ENCODE measurements around the gene KRT6C. TPM values are rescaled to one million over a fixed set of nuclear protein-coding genes. Genes with fewer than 3 reads are reported as not detected.

The KRT6C gene
- total RNA-seq, 4 donors from 2014 or later, result 0.13 to 11.0 (median 1.0) TPM; not detected in 1

DNA sequence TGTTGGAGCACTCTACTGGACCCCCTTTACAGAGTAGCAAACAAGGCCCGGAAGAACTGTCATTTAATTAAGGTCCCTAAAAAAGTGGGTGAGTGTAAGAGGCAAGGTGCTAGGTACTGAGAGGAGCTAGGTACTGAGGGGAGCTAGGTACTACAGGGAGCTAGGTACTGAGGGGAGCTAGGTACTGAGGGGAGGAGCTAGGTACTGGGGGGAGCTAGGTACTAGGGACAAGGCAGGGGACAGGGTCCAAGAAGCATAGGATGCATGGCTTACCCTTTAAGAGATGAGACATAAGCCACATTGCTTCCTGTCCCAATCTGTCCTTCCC lies 41.7 kb upstream of the KRT6C start:
- intact Hi-C loops (cut with DNase I; ENCODE audit: low total_unique reads), result no loop called here
- TF ChIP-seq, protein P1, sequence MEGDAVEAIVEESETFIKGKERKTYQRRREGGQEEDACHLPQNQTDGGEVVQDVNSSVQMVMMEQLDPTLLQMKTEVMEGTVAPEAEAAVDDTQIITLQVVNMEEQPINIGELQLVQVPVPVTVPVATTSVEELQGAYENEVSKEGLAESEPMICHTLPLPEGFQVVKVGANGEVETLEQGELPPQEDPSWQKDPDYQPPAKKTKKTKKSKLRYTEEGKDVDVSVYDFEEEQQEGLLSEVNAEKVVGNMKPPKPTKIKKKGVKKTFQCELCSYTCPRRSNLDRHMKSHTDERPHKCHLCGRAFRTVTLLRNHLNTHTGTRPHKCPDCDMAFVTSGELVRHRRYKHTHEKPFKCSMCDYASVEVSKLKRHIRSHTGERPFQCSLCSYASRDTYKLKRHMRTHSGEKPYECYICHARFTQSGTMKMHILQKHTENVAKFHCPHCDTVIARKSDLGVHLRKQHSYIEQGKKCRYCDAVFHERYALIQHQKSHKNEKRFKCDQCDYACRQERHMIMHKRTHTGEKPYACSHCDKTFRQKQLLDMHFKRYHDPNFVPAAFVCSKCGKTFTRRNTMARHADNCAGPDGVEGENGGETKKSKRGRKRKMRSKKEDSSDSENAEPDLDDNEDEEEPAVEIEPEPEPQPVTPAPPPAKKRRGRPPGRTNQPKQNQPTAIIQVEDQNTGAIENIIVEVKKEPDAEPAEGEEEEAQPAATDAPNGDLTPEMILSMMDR (IDR thresholded peaks at IDR 0.05), result no peak
- TF ChIP-seq POLR2A (IDR thresholded peaks at IDR 0.05), result no peak
- 53 to 71% methylated on average over 1 of the region's 1 CpG for WGBS, 2 donors
- DNase-seq (ENCODE audit: low spot score in 2 of 2), result peak in 1 of 2 donors; percentile 12
- H3K4me3 ChIP-seq (ENCODE audit: low read depth, poor library complexity, severe bottlenecking), result no peak overlapping the region

DNA sequence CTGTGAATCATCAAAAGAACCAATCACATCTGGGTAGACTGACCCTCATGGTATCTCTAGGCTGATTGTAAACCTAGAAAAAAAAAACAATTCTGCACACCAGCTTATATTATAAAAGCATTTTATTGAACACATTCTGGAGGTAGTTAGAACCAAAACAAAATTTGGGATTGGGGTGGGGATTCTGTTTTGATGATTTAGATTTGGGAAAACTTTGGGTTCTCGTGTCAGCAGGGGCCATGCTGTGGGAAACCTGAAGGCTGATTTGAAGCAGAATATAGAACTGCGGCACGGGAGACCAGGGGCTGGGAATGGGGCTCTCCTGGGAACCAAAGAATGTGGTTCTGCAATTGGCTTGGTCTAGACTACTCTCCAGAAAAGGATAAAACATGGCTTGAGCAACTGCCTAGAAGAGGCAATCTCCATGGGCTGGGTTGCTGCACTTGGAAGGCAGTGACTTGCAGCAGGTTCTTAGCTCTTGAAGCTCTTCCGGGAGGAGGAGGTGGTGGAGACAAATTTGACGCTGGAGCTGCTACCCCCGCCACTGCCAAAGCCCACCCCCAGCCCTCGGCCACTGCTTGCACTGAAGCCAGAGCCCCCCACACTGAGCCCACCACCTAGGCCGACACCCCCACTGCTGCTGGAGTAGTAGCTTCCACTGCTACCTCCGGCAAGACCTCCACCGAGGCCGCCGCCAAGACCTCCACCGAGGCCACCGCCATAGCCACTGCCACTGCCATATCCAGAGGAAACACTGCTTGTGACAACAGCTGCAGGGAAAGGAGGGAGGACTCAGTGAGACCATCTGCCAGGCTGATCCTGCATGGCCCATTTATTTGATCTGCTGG lies 41.1 kb upstream of the KRT6C start:
- intact Hi-C loops (cut with DNase I; ENCODE audit: low total_unique reads), result no loop called here
- H3K4me3 ChIP-seq (ENCODE audit: low read depth, poor library complexity, severe bottlenecking), result no peak overlapping the region
- WGBS, 2 donors, result 46 to 59% methylated on average over 14 of the region's 14 CpGs
- DNase-seq (ENCODE audit: low spot score in 2 of 2), result peak in 1 of 2 donors; percentile 17
- TF ChIP-seq POLR2A (IDR thresholded peaks at IDR 0.05), result no peak
- TF ChIP-seq, protein P1 (IDR thresholded peaks at IDR 0.05), result no peak

DNA sequence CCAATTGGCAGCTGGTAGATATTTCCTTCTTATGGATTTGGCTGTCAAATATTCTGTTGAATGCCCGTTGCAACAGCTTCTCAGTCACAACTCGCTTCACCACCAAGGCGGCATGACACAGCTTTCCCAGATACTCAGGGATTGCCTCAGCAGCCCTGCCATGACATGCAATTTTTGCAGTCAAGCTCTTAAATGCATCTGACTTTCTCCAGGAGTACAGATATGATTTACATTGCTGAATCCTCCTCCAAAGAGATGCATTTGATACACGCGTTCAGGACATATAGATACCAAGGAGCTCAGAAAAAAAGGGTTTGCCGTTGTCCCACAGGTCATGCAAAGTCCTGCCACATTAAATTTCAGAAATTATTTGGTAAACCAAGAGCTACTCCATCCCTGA lies 40.1 kb upstream of the KRT6C start:
- TF ChIP-seq, protein P1 (IDR thresholded peaks at IDR 0.05), result no peak
- no peak for TF ChIP-seq POLR2A (IDR thresholded peaks at IDR 0.05)
- no peak overlapping the region for H3K4me3 ChIP-seq (ENCODE audit: low read depth, poor library complexity, severe bottlenecking)
- peak in 1 of 2 donors; percentile 20 for DNase-seq (ENCODE audit: low spot score in 2 of 2)
- intact Hi-C loops (cut with DNase I; ENCODE audit: low total_unique reads), result no loop called here
- 55 to 62% methylated on average over 6 of the region's 6 CpGs for WGBS, 2 donors

DNA sequence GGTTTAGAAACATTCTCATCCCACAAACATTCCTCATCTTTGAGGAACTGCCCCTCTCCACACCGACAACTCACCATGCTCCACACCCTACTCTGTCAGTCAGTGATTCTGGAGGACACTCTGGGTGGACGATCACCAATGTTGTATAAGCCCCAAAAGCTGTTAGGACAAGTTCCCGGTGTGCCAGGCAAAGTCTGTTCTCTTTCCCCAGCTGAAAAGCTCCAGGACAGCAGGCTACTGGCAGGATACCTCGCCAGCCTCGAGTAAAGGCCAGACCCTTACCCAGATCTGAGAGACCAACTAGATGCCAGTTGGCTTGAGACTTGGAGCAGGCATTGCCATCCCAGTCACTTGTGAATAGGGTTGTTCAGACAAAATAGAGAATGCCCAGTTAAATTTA lies 34.6 kb upstream of the KRT6C start:
- TF ChIP-seq, protein P1 (IDR thresholded peaks at IDR 0.05), result no peak
- no peak for TF ChIP-seq POLR2A (IDR thresholded peaks at IDR 0.05)
- WGBS, 2 donors, result 77 to 82% methylated on average over 5 of the region's 5 CpGs
- intact Hi-C loops (cut with DNase I; ENCODE audit: low total_unique reads), result no loop called here
- peak in 1 of 2 donors; percentile 13 for DNase-seq (ENCODE audit: low spot score in 2 of 2)
- no peak overlapping the region for H3K4me3 ChIP-seq (ENCODE audit: low read depth, poor library complexity, severe bottlenecking)

DNA sequence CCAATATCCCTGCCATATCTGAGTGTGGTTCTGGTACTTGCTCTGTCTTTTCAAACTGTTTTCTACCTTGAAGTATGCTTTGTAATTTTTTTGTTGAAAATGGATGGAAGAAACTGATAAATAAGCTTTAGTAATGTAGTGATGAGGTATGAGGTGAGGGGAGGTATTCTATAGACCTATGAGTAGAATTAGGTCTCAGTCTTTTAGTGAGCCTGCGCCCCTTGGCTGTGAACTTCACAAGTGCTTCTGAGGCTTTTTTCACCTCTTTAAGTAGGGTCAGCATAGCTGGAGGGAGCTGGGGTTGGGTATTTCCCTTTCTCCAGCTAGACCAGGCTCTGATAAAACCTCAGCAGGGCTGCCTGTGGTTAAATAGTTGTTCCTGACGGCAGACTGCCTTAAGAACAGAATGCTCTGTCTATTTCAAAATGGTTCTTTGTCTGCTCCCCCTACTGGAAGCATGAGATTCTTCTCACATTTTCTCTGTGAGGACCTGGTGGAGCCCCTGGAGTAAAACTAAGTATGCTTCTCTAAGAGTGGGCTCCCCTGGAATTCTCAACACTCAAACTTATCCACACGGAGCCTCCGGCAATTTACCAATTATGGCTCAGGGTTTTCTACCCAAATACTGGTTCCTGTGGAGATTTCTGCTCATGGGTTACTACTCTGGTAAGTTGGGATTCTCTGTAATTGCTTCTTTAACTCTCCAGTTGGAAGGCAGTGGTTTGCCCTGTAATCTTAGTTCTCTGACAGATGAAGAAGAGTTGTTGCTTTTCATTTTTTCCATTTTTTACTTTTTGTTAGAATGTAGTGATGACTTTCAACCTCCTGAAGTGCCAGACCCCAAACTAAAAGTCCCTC lies 33.5 kb upstream of the KRT6C start:
- intact Hi-C loops (cut with DNase I; ENCODE audit: low total_unique reads), result no loop called here
- no peak overlapping the region for H3K4me3 ChIP-seq (ENCODE audit: low read depth, poor library complexity, severe bottlenecking)
- peak in 1 of 2 donors; percentile 13 for DNase-seq (ENCODE audit: low spot score in 2 of 2)
- 43 to 47% methylated on average over 4 of the region's 4 CpGs for WGBS, 2 donors
- TF ChIP-seq, protein P1 (IDR thresholded peaks at IDR 0.05), result no peak
- TF ChIP-seq POLR2A (IDR thresholded peaks at IDR 0.05), result no peak

All from lower leg skin (tissue), 4 donors.